ENCODE data around the gene PVR. TPM values are rescaled to one million over a fixed set of nuclear protein-coding genes. Genes with fewer than 3 reads are reported as not detected.

PVR gene
- total and polyA plus RNA-seq, 9 of the 15 experiments (the other 6 are each of a cell fraction or from before 2014, with no cell fraction given): 0.89 to 14.5 (median 9.8) TPM

- Histone ChIP-seq H3K4me2 (ENCODE audit: insufficient read depth, low read length) (no peak overlapping the region), H3K36me3 (ENCODE audit: control insufficient read depth, insufficient read depth, low read length) (no peaks in the 10 kb centered on the region), H3K27me3 (ENCODE audit: control insufficient read depth in 2 of 2, insufficient read depth in 2 of 2, low read length in 2 of 2) (no peaks in the 10 kb centered on the region; a peak in 1 of 5 replicates), H3K9me1 (ENCODE audit: control insufficient read depth, insufficient read depth, low read length) (no peaks in the 10 kb centered on the region), H2AFZ (ENCODE audit: low read depth, low read length) (peak overlapping the region; percentile 10), H3K79me2 (ENCODE audit: control insufficient read depth, insufficient read depth, low read length) (no peaks in the 10 kb centered on the region), H3K9ac (ENCODE audit: insufficient read depth in 1 of 2, low read depth in 2 of 2, low read length in 2 of 2) (no peak overlapping the region), H3K27ac (ENCODE audit: extremely low read depth, low read depth, low read length) (no peak overlapping the region), H3K9me3 (replicated peaks; ENCODE audit: control insufficient read depth, insufficient read depth, low read depth, low read length) (no peaks in the 10 kb centered on the region), H3K4me3 (no peak overlapping the region), H3K4me1 (replicated peaks in 1 of 2; ENCODE audit: control insufficient read depth in 2 of 2, insufficient read depth in 2 of 2, low read length in 2 of 2) (no peaks in the 10 kb centered on the region; a peak in 1 of 5 replicates), H4K20me1 (replicated peaks; ENCODE audit: control insufficient read depth, insufficient read depth, low read length) (no peaks in the 10 kb centered on the region)
- intact Hi-C loops (cut with micrococcal nuclease) (no loop called here), in situ Hi-C loops (cut with MboI) (no loop called here)
- ChIA-PET POLR2A (interaction anchor here (0.7 kb wide), 1 partner anchor 37 kb away, joined by 3 read pairs; no protein-coding TSS in a partner anchor), CTCF (ENCODE audit: low intra/inter-chr PET ratio) (no interaction called here)
- BruUV-seq (replicated peaks): no TSS peak
- TF ChIP-seq NFYB (IDR thresholded peaks at IDR 0.05; ENCODE audit: extremely low read depth, insufficient read length) (peak; percentile 71), SPI1 (IDR thresholded peaks at IDR 0.05; ENCODE audit: borderline replicate concordance, low read depth, low read length) (peak; percentile 61; the same call in 1 of the 2 replicates), USF1 (CRISPR knock-in tag; IDR thresholded peaks at IDR 0.05) (peak; percentile 76), ZNF24 (IDR thresholded peaks at IDR 0.05) (no peak), CTCFL (IDR thresholded peaks at IDR 0.05; ENCODE audit: borderline replicate concordance, insufficient read depth, low read depth, low read length, poor library complexity, severe bottlenecking) (no peak), USF2 (CRISPR knock-in tag; IDR thresholded peaks at IDR 0.05) (peak; percentile 80), L3MBTL2 (IDR thresholded peaks at IDR 0.05) (0 out of 2 replicates have a peak, but pooled peaks have one; percentile 21), RAD51 (IDR thresholded peaks at IDR 0.05; ENCODE audit: borderline replicate concordance, low read depth) (peak; percentile 52; the same call in 1 of the 2 replicates)
- DNase-seq (ENCODE audit: extremely low read depth in 1 of 4, low spot score in 3 of 4) (no peak), FAIRE-seq (no peak), ATAC-seq (peak; percentile 50; the same call in 2 of the 3 replicates)
- WGBS (ENCODE audit: insufficient coverage, low coverage, missing lambda C conversion rate): 5% methylated on average over 6 of the region's 7 CpGs
Observed at GRCh38 chr19:44618640-44619357, 24.9 kb upstream of the PVR start.
